ENCODE measurements around the gene USP9X. TPM values are rescaled to one million over a fixed set of nuclear protein-coding genes. Genes with fewer than 3 reads are reported as not detected.
"Not testable (repeated sequence)": the region's sequence is repeated elsewhere in the genome, so short reads cannot be mapped to it uniquely, and the experiment has no call there.

Gene USP9X
- total and polyA plus RNA-seq, 7 donors, result 19.4 to 138 (median 87.4) TPM

DNA sequence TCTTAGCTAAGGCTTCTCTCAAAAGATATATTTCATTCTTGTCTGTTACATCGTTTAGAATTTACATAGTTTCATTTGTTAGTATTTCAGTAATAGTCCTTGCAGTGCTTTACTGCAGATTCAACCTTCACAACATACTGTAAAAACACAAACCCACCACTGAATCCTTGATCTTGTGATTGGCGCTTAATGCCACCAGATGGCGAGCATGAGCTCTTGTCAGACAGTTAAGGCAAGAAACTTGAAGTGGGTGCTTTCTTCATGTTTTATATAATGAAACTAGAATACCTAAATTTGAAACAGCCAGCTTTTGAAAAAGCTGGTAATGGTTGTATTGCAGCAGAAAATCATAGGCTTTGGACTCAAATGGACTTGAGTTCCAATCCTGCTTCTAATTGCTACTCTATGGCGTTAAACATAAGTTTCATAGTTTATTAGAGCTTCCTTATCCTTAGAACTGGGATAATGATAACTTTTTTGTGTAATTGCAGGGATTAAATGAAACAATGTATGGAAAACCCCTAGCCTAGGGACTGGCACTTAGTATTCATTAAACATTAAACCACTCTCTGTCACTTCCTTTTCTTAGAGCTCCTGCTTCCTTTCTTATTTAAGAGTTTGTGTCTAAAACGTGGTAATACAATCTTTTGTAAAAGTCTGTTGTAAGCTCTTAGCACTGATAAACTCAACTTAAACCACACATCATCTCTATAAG is 95.1 kb downstream of the USP9X start:
- ATAC-seq, result peak in 2 of 4 donors; percentile 57 to 73

DNA sequence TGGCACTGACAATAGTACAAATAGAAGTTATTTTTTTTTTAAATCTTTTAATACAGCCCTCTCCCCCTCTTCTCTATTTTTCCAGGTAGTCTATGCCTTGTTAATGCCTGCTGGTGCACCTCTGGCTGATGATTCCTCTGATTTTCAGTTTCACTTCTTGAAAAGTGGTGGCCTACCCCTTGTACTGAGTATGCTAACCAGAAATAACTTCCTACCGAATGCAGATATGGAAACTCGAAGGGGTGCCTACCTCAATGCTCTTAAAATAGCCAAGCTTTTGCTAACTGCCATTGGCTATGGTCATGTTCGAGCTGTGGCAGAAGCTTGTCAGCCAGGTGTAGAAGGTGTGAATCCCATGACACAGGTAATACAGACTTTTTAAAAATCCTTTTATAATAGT is 99.1 kb downstream of the USP9X start:
- intact Hi-C loops (cut with DNase I), result loop anchor here in 1 of 2 donors (5.0 kb wide), 1 partner anchor 68 kb away; no protein-coding TSS in a partner anchor
- Histone ChIP-seq H3K4me3 (no peak overlapping the region), H3K27ac (no peak overlapping the region), H3K4me1 (no peaks in the 10 kb centered on the region), H3K36me3 (ENCODE audit: insufficient read depth in 1 of 2, low read depth in 1 of 2) (peaks cover 0 to 60% of the 10 kb centered on the region in 2 donors), H3K9me3 (no peaks in the 10 kb centered on the region), H3K27me3 (ENCODE audit: insufficient read depth in 3 of 3, low read length in 2 of 3) (no peaks in the 10 kb centered on the region)
- WGBS, 3 donors, result 29 to 71% (median 56%) methylated on average over 3 of the region's 3 CpGs
- DNase-seq (no peak), ATAC-seq (peak in 1 of 4 donors; percentile 49)
- TF ChIP-seq, protein P1, sequence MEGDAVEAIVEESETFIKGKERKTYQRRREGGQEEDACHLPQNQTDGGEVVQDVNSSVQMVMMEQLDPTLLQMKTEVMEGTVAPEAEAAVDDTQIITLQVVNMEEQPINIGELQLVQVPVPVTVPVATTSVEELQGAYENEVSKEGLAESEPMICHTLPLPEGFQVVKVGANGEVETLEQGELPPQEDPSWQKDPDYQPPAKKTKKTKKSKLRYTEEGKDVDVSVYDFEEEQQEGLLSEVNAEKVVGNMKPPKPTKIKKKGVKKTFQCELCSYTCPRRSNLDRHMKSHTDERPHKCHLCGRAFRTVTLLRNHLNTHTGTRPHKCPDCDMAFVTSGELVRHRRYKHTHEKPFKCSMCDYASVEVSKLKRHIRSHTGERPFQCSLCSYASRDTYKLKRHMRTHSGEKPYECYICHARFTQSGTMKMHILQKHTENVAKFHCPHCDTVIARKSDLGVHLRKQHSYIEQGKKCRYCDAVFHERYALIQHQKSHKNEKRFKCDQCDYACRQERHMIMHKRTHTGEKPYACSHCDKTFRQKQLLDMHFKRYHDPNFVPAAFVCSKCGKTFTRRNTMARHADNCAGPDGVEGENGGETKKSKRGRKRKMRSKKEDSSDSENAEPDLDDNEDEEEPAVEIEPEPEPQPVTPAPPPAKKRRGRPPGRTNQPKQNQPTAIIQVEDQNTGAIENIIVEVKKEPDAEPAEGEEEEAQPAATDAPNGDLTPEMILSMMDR (IDR thresholded peaks at IDR 0.05), result no peak

More for the DNA sequence above, 95.1 kb downstream of the USP9X start:
- no peaks in the 10 kb centered on the region for H3K4me1 ChIP-seq
- TF ChIP-seq, protein P1 (IDR thresholded peaks at IDR 0.05), result peak; percentile 72
- no peak overlapping the region for H3K4me3 ChIP-seq
- peaks cover 0 to 30% of the 10 kb centered on the region in 2 donors for H3K36me3 ChIP-seq (ENCODE audit: insufficient read depth in 1 of 2, low read depth in 1 of 2)
- intact Hi-C loops (cut with DNase I), result loop anchor here in 1 of 2 donors (5.0 kb wide), 1 partner anchor 72 kb away; no protein-coding TSS in a partner anchor
- DNase-seq, result peak in 1 of 2 donors; percentile 31
- no peaks in the 10 kb centered on the region for H3K27me3 ChIP-seq (ENCODE audit: insufficient read depth in 3 of 3, low read length in 2 of 3)
- H3K27ac ChIP-seq, result no peak overlapping the region
- WGBS, 3 donors, result 39 to 51% (median 40%) methylated on average over 5 of the region's 5 CpGs
- no peaks in the 10 kb centered on the region for H3K9me3 ChIP-seq

DNA sequence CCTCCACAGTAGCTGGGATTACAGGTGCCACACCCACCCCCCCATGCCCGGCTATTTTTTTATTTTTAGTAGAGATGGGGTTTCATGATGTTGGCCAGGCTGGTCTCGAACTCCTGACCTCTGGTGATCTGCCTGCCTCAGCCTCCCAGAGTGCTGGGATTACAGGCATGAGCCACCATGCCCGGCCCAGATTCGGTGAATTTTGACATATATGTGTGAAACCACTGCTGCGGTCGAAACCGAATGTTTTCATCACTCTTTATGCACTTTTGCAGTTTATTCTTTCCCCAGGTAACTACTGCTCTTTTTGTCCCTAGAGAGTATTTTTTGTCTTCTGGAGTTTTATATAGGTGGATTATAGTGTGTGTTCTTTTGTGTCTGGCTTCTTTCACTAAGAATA is 101.7 kb downstream of the USP9X start:
- intact Hi-C loops (cut with DNase I); H3K27me3 ChIP-seq (ENCODE audit: insufficient read depth in 3 of 3, low read length in 2 of 3); H3K27ac ChIP-seq; H3K4me3 ChIP-seq; H3K9me3 ChIP-seq; DNase-seq; ATAC-seq; H3K4me1 ChIP-seq: not testable (repeated sequence)
- 74 to 87% (median 76%) methylated on average over 5 to 7 of the region's 7 CpGs for WGBS, 3 donors
- H3K36me3 ChIP-seq (ENCODE audit: insufficient read depth in 1 of 2, low read depth in 1 of 2), result peaks cover 0 to 86% of the 10 kb centered on the region in 2 donors

DNA sequence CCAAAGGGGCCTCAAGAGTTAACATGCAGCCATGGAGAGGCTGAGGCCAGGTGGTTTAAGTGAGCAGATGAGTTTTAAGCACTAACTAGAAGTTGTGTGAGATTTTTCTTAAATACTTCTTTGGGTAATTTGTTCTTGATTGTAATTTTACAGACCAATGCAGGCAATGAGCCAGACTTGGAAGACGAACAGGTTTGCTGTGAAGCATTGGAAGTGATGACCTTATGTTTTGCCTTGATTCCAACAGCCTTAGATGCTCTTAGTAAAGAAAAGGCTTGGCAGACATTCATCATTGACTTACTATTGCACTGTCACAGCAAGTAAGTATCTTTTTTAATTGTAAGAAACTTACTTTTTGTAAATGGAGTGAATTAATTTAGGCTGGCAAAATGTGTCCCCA is 103.9 kb downstream of the USP9X start:
- H3K9me3 ChIP-seq, result no peaks in the 10 kb centered on the region
- DNase-seq, result no peak
- H3K27ac ChIP-seq, result no peak overlapping the region
- no peaks in the 10 kb centered on the region for H3K4me1 ChIP-seq
- H3K4me3 ChIP-seq, result no peak overlapping the region
- no peaks in the 10 kb centered on the region for H3K27me3 ChIP-seq (ENCODE audit: insufficient read depth in 3 of 3, low read length in 2 of 3)
- H3K36me3 ChIP-seq (ENCODE audit: insufficient read depth in 1 of 2, low read depth in 1 of 2), result peaks cover 0 to 94% of the 10 kb centered on the region in 2 donors
- intact Hi-C loops (cut with DNase I), result no loop called here
- ATAC-seq, result no peak
- 34 to 63% (median 38%) methylated on average over 1 of the region's 1 CpG for WGBS, 3 donors
- TF ChIP-seq, protein P1 (IDR thresholded peaks at IDR 0.05), result no peak

DNA sequence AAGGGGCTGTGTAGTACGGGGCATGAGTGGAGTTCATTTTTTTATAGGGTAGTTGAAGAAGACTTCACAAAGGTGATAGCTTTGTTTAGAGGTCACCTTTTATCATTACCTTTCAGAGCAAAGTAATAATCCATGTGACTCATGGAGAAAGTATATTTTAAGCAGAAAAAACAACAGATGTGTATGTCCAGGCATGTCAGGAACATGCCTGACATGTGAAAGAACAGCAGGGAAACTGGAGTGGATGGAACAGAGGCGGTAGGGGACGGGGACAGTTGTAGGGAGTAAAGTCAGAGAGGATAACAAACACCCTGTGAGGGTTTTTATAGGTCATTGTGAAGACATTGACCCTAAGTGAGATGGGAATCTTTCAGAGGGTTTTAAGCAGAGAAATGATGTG is 107.6 kb downstream of the USP9X start:
- TF ChIP-seq, protein P1 (IDR thresholded peaks at IDR 0.05), result no peak
- Histone ChIP-seq H3K4me1 (no peaks in the 10 kb centered on the region), H3K9me3 (no peaks in the 10 kb centered on the region), H3K4me3 (no peak overlapping the region), H3K27me3 (ENCODE audit: insufficient read depth in 3 of 3, low read length in 2 of 3) (no peaks in the 10 kb centered on the region), H3K27ac (no peak overlapping the region), H3K36me3 (ENCODE audit: insufficient read depth in 1 of 2, low read depth in 1 of 2) (peaks cover 0 to 94% of the 10 kb centered on the region in 2 donors)
- DNase-seq (no peak), ATAC-seq (no peak)
- intact Hi-C loops (cut with DNase I), result no loop called here
- WGBS, 3 donors, result 96 to 100% (median 100%) methylated on average over 2 to 3 of the region's 3 CpGs
